Thyroid gland (tissue), 4 donors: Measurements from ENCODE around the gene VENTX. TPM values are rescaled to one million over a fixed set of nuclear protein-coding genes. Genes with fewer than 3 reads are reported as not detected.

Experiments used
- DNase-seq, 2 donors: peaks; one replicate each; pipeline ENCODE4 v3.0.0-alpha.2; 2019
- H3K27ac ChIP-seq, 3 donors: fragments of 200-600 bp; sonication (generic); 1 replicate in 2 of 3; 2 replicates in 1 of 3; pipeline ENCODE4 v1.5.1; 2016 to 2019; ENCODE audit warnings: mild to moderate bottlenecking in 1 of 3, moderate library complexity in 1 of 3
- H3K27me3 ChIP-seq: fragments of 200-600 bp; sonication (generic); one replicate; pipeline ENCODE4 v1.5.1; 2019
- H3K36me3 ChIP-seq, 2 donors: fragments of 200-600 bp; sonication (generic); one replicate each; pipeline ENCODE4 v1.5.1; 2016 to 2019
- H3K4me1 ChIP-seq, 2 donors: fragments of 200-600 bp; sonication (generic); one replicate each; pipeline ENCODE4 v1.5.1; 2017 to 2019
- H3K4me3 ChIP-seq, 3 donors: fragments of 200-600 bp; sonication (generic); replicated peaks in 1 of 3; 1 replicate in 2 of 3; 2 replicates in 1 of 3; pipeline ENCODE4 v1.5.1; 2016; ENCODE audit warnings: mild to moderate bottlenecking in 1 of 3
- H3K9me3 ChIP-seq: fragments of 200-600 bp; sonication (generic); one replicate; pipeline ENCODE4 v1.5.1; 2017
- CTCF ChIP-seq, 6 experiments: fragments of 200-600 bp in 3 of 6; fragments of 450-650 bp in 3 of 6; sonication (generic) in 3 of 6; IDR thresholded peaks; one replicate each; pipeline ENCODE4 v1.5.1; 2016 to 2019; ENCODE audit warnings: antibody characterized with exemption in 6 of 6, mild to moderate bottlenecking in 2 of 6, inconsistent platforms in 1 of 6, moderate library complexity in 1 of 6
- POLR2A ChIP-seq, 2 donors: fragments of 450-650 bp; IDR thresholded peaks; one replicate each; pipeline ENCODE4 v1.6.1; 2017; ENCODE audit warnings: antibody characterized with exemption in 2 of 2, mild to moderate bottlenecking in 2 of 2, moderate library complexity in 1 of 2
- WGBS, 2 donors: methylation state at CpG; one replicate each; pipeline ENCODE4 v1.1.5; 2017; 5-methylcytosine and 5-hydroxymethylcytosine counted together
- intact Hi-C: fragments of 100-400 bp; cut with DNase I; formaldehyde crosslinking; loops from one replicate; pipeline ENCODE4 v1.15.1; 2023
- total RNA-seq, 4 donors: library from RNA; depleted of rRNA; stranded (reverse); fragments of >200 nt; gene quantifications; one replicate each; pipeline ENCODE4 v1.2.3, GENCODE V29; 2016

Gene VENTX
- total RNA-seq, 4 donors from 2014 or later: 0.40 to 1.3 (median 0.63) TPM; not detected in 1

GRCh38 chr10:133270204-133270603 lies 32.5 kb downstream of the VENTX start:
- no peak overlapping the region for H3K4me3 ChIP-seq
- 87 to 100% methylated on average over 4 to 11 of the region's 20 CpGs for WGBS, 2 donors
- no peaks in the 10 kb centered on the region for H3K4me1 ChIP-seq
- H3K9me3 ChIP-seq: no peaks in the 10 kb centered on the region
- H3K27me3 ChIP-seq: no peaks in the 10 kb centered on the region
- H3K27ac ChIP-seq: no peak overlapping the region
- TF ChIP-seq CTCF (IDR thresholded peaks at IDR 0.05): no peak
- no peak for TF ChIP-seq POLR2A (IDR thresholded peaks at IDR 0.05)
- no peaks in the 10 kb centered on the region for H3K36me3 ChIP-seq
- DNase-seq: no peak
- intact Hi-C loops: no loop called here

- no peaks in the 10 kb centered on the region for H3K9me3 ChIP-seq
- no peak for DNase-seq
- 95 to 97% methylated on average over 6 to 7 of the region's 19 CpGs for WGBS, 2 donors
- intact Hi-C loops: no loop called here
- TF ChIP-seq CTCF (IDR thresholded peaks at IDR 0.05) (no peak), POLR2A (IDR thresholded peaks at IDR 0.05) (no peak)
- H3K27ac ChIP-seq: no peak overlapping the region
- H3K4me3 ChIP-seq: no peak overlapping the region
- H3K36me3 ChIP-seq: no peaks in the 10 kb centered on the region
- H3K27me3 ChIP-seq: no peaks in the 10 kb centered on the region
- no peaks in the 10 kb centered on the region for H3K4me1 ChIP-seq
Observed at GRCh38 chr10:133270773-133271297, 33.2 kb downstream of the VENTX start.

- peaks cover 6 to 7% of the 10 kb centered on the region in 2 donors for H3K4me1 ChIP-seq
- H3K27me3 ChIP-seq: no peaks in the 10 kb centered on the region
- TF ChIP-seq CTCF (IDR thresholded peaks at IDR 0.05): no peak
- no peak for TF ChIP-seq POLR2A (IDR thresholded peaks at IDR 0.05)
- no peak overlapping the region for H3K27ac ChIP-seq
- H3K9me3 ChIP-seq: no peaks in the 10 kb centered on the region
- no peaks in the 10 kb centered on the region for H3K36me3 ChIP-seq
- WGBS, 2 donors: 87 to 92% methylated on average over 20 to 25 of the region's 35 CpGs
- no peak overlapping the region for H3K4me3 ChIP-seq
- no peak for DNase-seq
- intact Hi-C loops: no loop called here
Observed at GRCh38 chr10:133271521-133272300, 34.1 kb downstream of the VENTX start.

- no peak for DNase-seq
- WGBS, 2 donors: 85 to 90% methylated on average over 21 to 22 of the region's 29 CpGs
- Histone ChIP-seq H3K9me3 (no peaks in the 10 kb centered on the region), H3K36me3 (no peaks in the 10 kb centered on the region), H3K4me1 (peaks cover 6 to 12% of the 10 kb centered on the region in 2 donors), H3K27ac (no peak overlapping the region), H3K27me3 (no peaks in the 10 kb centered on the region), H3K4me3 (no peak overlapping the region)
- TF ChIP-seq CTCF (IDR thresholded peaks at IDR 0.05): no peak
- TF ChIP-seq POLR2A (IDR thresholded peaks at IDR 0.05): no peak
- intact Hi-C loops: no loop called here
Observed at GRCh38 chr10:133272301-133272963, 34.8 kb downstream of the VENTX start.

GRCh38 chr10:133272964-133273420 lies 35.3 kb downstream of the VENTX start:
- intact Hi-C loops: no loop called here

More at GRCh38 chr10:133272964-133273420, 35.3 kb downstream of the VENTX start:
- Histone ChIP-seq H3K27ac (no peak overlapping the region), H3K4me3 (no peak overlapping the region), H3K36me3 (no peaks in the 10 kb centered on the region), H3K4me1 (peaks cover 6 to 12% of the 10 kb centered on the region in 2 donors), H3K9me3 (no peaks in the 10 kb centered on the region), H3K27me3 (no peaks in the 10 kb centered on the region)
- DNase-seq: no peak
- WGBS, 2 donors: 89 to 93% methylated on average over 6 to 9 of the region's 25 CpGs
- TF ChIP-seq POLR2A (IDR thresholded peaks at IDR 0.05): no peak
- TF ChIP-seq CTCF (IDR thresholded peaks at IDR 0.05): no peak
